ENCODE results near the gene PLXNA4.
"Not testable (repeated sequence)": the region's sequence is repeated elsewhere in the genome, so short reads cannot be mapped to it uniquely, and the experiment has no call there.

The PLXNA4 gene

GRCh38 chr7:132190683-132191082 lies 385.6 kb downstream of the PLXNA4 start:
- DNase-seq = no peak

- no peak for DNase-seq
These were observed 386.4 kb downstream of the PLXNA4 start for GRCh38 chr7:132189881-132190280.

- no peak for DNase-seq
These were observed 388.1 kb downstream of the PLXNA4 start for GRCh38 chr7:132187869-132188789.

GRCh38 chr7:132187391-132187790 lies 388.9 kb downstream of the PLXNA4 start:
- DNase-seq = no peak

GRCh38 chr7:132185150-132185549 lies 391.1 kb downstream of the PLXNA4 start:
- no peak for DNase-seq

GRCh38 chr7:132183781-132184380 lies 392.4 kb downstream of the PLXNA4 start:
- peak; percentile 74 for DNase-seq

GRCh38 chr7:132182992-132183391 lies 393.3 kb downstream of the PLXNA4 start:
- DNase-seq = no peak

GRCh38 chr7:132181946-132182685 lies 394.2 kb downstream of the PLXNA4 start:
- no peak for DNase-seq

- DNase-seq = no peak
These were observed 394.9 kb downstream of the PLXNA4 start for GRCh38 chr7:132181371-132181770.

- DNase-seq = no peak
These were observed 395.8 kb downstream of the PLXNA4 start for GRCh38 chr7:132180481-132180880.

- DNase-seq = no peak
These were observed 396.6 kb downstream of the PLXNA4 start for GRCh38 chr7:132179681-132180080.

GRCh38 chr7:132179080-132179430 lies 397.2 kb downstream of the PLXNA4 start:
- DNase-seq = no peak

- not testable (repeated sequence) for DNase-seq
These were observed 397.7 kb downstream of the PLXNA4 start for GRCh38 chr7:132178402-132179079.

- no peak for DNase-seq
These were observed 398.4 kb downstream of the PLXNA4 start for GRCh38 chr7:132177708-132178401.

- DNase-seq = no peak
These were observed 399.6 kb downstream of the PLXNA4 start for GRCh38 chr7:132176719-132177118.

- DNase-seq = no peak
These were observed 405.1 kb downstream of the PLXNA4 start for GRCh38 chr7:132171130-132171576.

GRCh38 chr7:132169730-132170129 lies 406.5 kb downstream of the PLXNA4 start:
- DNase-seq = no peak

GRCh38 chr7:132168239-132168638 lies 408.0 kb downstream of the PLXNA4 start:
- no peak for DNase-seq

GRCh38 chr7:132165695-132166094 lies 410.6 kb downstream of the PLXNA4 start:
- DNase-seq = not testable (repeated sequence)

GRCh38 chr7:132164558-132165125 lies 411.6 kb downstream of the PLXNA4 start:
- no peak for DNase-seq

- DNase-seq = no peak
These were observed 413.6 kb downstream of the PLXNA4 start for GRCh38 chr7:132162556-132163144.

GRCh38 chr7:132161976-132162375 lies 414.3 kb downstream of the PLXNA4 start:
- DNase-seq = no peak
